MM.1S (cell line): ENCODE measurements around the gene RUNX1.

Experiments
- DNase-seq: peaks from one replicate; pipeline ENCODE4 v3.0.0-alpha.2; 2015
- H2AFZ ChIP-seq: fragments of 300-600 bp; sonication (generic); 2 replicates; pipeline ENCODE4 v1.6.0; 2016; ENCODE audit warnings: antibody characterized with exemption, low read length
- H3F3A ChIP-seq: fragments of 300-600 bp; sonication (generic); 2 replicates; pipeline ENCODE4 v1.6.1; 2016; ENCODE audit warnings: mild to moderate bottlenecking, antibody characterized with exemption, low read length, moderate library complexity, mixed read lengths; ENCODE audit not compliant: insufficient read depth
- H3K27ac ChIP-seq: fragments of 300-600 bp; sonication (generic); 2 replicates; pipeline ENCODE4 v1.5.1; 2016; ENCODE audit warnings: mild to moderate bottlenecking, low read length
- H3K27me3 ChIP-seq: fragments of 300-600 bp; sonication (generic); replicated peaks from 2 replicates; pipeline ENCODE4 v1.6.0; 2016; ENCODE audit warnings: low read length; ENCODE audit not compliant: insufficient read depth
- H3K36me3 ChIP-seq: fragments of 300-600 bp; sonication (generic); replicated peaks from 2 replicates; pipeline ENCODE4 v1.6.1; 2016; ENCODE audit warnings: mild to moderate bottlenecking, low read length, mixed read lengths; ENCODE audit not compliant: insufficient read depth
- H3K4me1 ChIP-seq: fragments of 300-600 bp; sonication (generic); 2 replicates; pipeline ENCODE4 v1.6.1; 2016; ENCODE audit warnings: low read length, mixed read lengths
- H3K4me2 ChIP-seq: fragments of 300-600 bp; sonication (generic); 2 replicates; pipeline ENCODE4 v1.6.0; 2016; ENCODE audit warnings: low read depth, low read length
- H3K4me3 ChIP-seq: fragments of 300-600 bp; sonication (generic); 2 replicates; pipeline ENCODE4 v1.5.1; 2016; ENCODE audit warnings: low read length, mixed read lengths
- H3K79me2 ChIP-seq: fragments of 300-600 bp; sonication (generic); 2 replicates; pipeline ENCODE4 v1.6.1; 2016; ENCODE audit warnings: mixed run types, low read length, mixed read lengths
- H3K9ac ChIP-seq: fragments of 300-600 bp; sonication (generic); 2 replicates; pipeline ENCODE4 v1.6.1; 2016; ENCODE audit warnings: low read length, mixed read lengths
- H3K9me2 ChIP-seq: fragments of 300-600 bp; sonication (generic); replicated peaks from 2 replicates; pipeline ENCODE4 v1.6.1; 2016; ENCODE audit warnings: mild to moderate bottlenecking, low read length, mixed read lengths; ENCODE audit not compliant: insufficient read depth
- H3K9me3 ChIP-seq: fragments of 300-600 bp; sonication (generic); replicated peaks from 2 replicates; pipeline ENCODE4 v1.6.1; 2016; ENCODE audit warnings: mild to moderate bottlenecking, low read length, mixed read lengths; ENCODE audit not compliant: insufficient read depth
- H4K20me1 ChIP-seq: fragments of 300-600 bp; sonication (generic); 2 replicates; pipeline ENCODE4 v1.6.1; 2016; ENCODE audit warnings: mild to moderate bottlenecking, low read length, moderate library complexity, mixed read lengths; ENCODE audit not compliant: insufficient read depth
- CTCF ChIP-seq: fragments of 300-600 bp; sonication (generic); IDR thresholded peaks from 2 replicates; pipeline ENCODE4 v1.5.1; 2016; ENCODE audit warnings: antibody characterized with exemption, low read length, mixed read lengths
- EZH2 ChIP-seq: fragments of 300-600 bp; sonication (generic); optimal IDR thresholded peaks from 2 replicates; pipeline ENCODE3; 2017; ENCODE audit warnings: low read depth, mild to moderate bottlenecking, antibody characterized with exemption, low read length, mixed read lengths
- EZH2phosphoT487 ChIP-seq: fragments of 300-600 bp; sonication (generic); IDR thresholded peaks from 2 replicates; pipeline ENCODE4 v1.6.1; 2018; ENCODE audit warnings: antibody characterized with exemption, low read length

RUNX1 gene

GRCh38 chr21:34825101-34825500, 224.0 kb downstream of the RUNX1 start:
- Histone ChIP-seq H3K27me3 (no peaks in the 10 kb centered on the region), H3K4me3 (no peak overlapping the region), H3K9me2 (no peaks in the 10 kb centered on the region), H3K4me1 (no peaks in the 10 kb centered on the region), H3K79me2 (no peaks in the 10 kb centered on the region), H3K9me3 (no peaks in the 10 kb centered on the region), H4K20me1 (no peaks in the 10 kb centered on the region), H2AFZ (no peak overlapping the region), H3K36me3 (no peaks in the 10 kb centered on the region), H3K4me2 (no peak overlapping the region), H3F3A (no peaks in the 10 kb centered on the region), H3K9ac (no peak overlapping the region), H3K27ac (no peak overlapping the region)
- TF ChIP-seq EZH2phosphoT487 (no peak), EZH2 (no peak)
- no peak for DNase-seq

- Histone ChIP-seq H3K27me3 (no peaks in the 10 kb centered on the region), H4K20me1 (no peaks in the 10 kb centered on the region), H3K4me2 (no peak overlapping the region), H3F3A (no peaks in the 10 kb centered on the region), H3K36me3 (no peaks in the 10 kb centered on the region), H3K79me2 (no peaks in the 10 kb centered on the region), H3K9me3 (no peaks in the 10 kb centered on the region), H3K9ac (no peak overlapping the region), H2AFZ (no peak overlapping the region), H3K4me3 (no peak overlapping the region), H3K9me2 (no peaks in the 10 kb centered on the region), H3K27ac (no peak overlapping the region), H3K4me1 (no peaks in the 10 kb centered on the region)
- TF ChIP-seq EZH2 = no peak
- no peak for TF ChIP-seq CTCF
- no peak for DNase-seq
Measured at GRCh38 chr21:34824314-34824713, 224.8 kb downstream of the RUNX1 start.

- Histone ChIP-seq H3K4me1 (no peaks in the 10 kb centered on the region), H3K36me3 (no peaks in the 10 kb centered on the region), H4K20me1 (no peaks in the 10 kb centered on the region), H3K27ac (no peak overlapping the region), H3F3A (no peaks in the 10 kb centered on the region), H3K79me2 (no peaks in the 10 kb centered on the region), H3K9me2 (no peaks in the 10 kb centered on the region), H3K27me3 (no peaks in the 10 kb centered on the region), H3K9me3 (no peaks in the 10 kb centered on the region), H3K9ac (no peak overlapping the region), H3K4me2 (no peak overlapping the region), H3K4me3 (no peak overlapping the region), H2AFZ (no peak overlapping the region)
- no peak for DNase-seq
- TF ChIP-seq EZH2phosphoT487 (no peak), CTCF (no peak), EZH2 (no peak)
Measured at GRCh38 chr21:34822942-34823341, 226.2 kb downstream of the RUNX1 start.

GRCh38 chr21:34822168-34822567, 226.9 kb downstream of the RUNX1 start:
- Histone ChIP-seq H3K4me3 (no peak overlapping the region), H3K27ac (no peak overlapping the region), H3K9me2 (no peaks in the 10 kb centered on the region), H3K27me3 (no peaks in the 10 kb centered on the region), H3K4me1 (no peaks in the 10 kb centered on the region), H3F3A (no peaks in the 10 kb centered on the region), H3K9me3 (no peaks in the 10 kb centered on the region), H3K9ac (no peak overlapping the region), H4K20me1 (no peaks in the 10 kb centered on the region), H3K79me2 (no peaks in the 10 kb centered on the region), H3K36me3 (no peaks in the 10 kb centered on the region), H3K4me2 (no peak overlapping the region), H2AFZ (no peak overlapping the region)
- no peak for DNase-seq
- TF ChIP-seq EZH2phosphoT487 (no peak), EZH2 (no peak), CTCF (no peak)
